ENCODE data around the gene PROB1.
"Not testable (repeated sequence)": the region's sequence is repeated elsewhere in the genome, so short reads cannot be mapped to it uniquely, and the experiment has no call there.

The PROB1 gene

DNA sequence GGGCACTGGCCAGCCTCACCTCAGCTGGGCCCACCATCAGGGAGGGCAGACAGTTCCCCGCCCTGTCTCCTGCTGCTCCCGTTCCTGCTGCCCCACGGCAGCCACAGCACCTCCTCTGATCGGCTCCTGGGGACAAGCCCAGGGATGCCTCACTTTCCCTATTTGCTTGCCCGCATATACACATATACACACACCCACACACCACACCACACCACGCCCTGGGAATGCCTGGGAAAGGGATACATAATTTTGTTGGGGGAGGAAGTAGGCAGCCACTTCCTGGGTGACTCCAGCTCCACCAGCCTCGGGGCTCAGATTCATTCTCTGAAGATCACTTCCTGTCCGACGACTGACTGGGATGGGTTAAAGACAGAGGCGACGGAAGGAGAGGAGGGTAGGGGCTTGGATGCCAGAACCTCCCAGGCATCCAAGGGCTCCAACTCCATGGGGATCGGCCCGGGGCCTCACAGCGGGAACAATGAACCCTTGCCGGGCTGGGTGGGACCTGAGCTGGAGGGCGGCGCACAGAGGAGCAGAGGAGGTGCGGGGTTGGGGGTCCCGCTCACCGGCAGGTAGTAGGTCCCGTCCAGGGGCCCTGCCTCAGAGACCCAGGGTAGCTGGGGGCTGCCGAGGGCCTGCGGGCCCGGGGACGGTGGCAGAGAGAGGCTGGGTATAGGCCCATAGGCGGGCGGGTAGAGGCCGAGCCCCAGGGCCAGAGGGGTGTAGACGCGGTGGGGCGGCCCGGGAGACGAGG is 3.2 kb downstream of the PROB1 start:
- no peak for DNase-seq

- DNase-seq = no peak
Measured at GRCh38 chr5:139390639-139391569, 4.0 kb downstream of the PROB1 start.

- DNase-seq = no peak
Measured at GRCh38 chr5:139389701-139390638, 4.9 kb downstream of the PROB1 start, which contains the start of gene MZB1. Gene MZB1, minus strand, starts transcription at chr5:139389913. Its CDS starts 57 bp downstream, at chr5:139389856.

GRCh38 chr5:139388198-139388821 is 6.6 kb downstream of the PROB1 start:
- no peak for DNase-seq

DNA sequence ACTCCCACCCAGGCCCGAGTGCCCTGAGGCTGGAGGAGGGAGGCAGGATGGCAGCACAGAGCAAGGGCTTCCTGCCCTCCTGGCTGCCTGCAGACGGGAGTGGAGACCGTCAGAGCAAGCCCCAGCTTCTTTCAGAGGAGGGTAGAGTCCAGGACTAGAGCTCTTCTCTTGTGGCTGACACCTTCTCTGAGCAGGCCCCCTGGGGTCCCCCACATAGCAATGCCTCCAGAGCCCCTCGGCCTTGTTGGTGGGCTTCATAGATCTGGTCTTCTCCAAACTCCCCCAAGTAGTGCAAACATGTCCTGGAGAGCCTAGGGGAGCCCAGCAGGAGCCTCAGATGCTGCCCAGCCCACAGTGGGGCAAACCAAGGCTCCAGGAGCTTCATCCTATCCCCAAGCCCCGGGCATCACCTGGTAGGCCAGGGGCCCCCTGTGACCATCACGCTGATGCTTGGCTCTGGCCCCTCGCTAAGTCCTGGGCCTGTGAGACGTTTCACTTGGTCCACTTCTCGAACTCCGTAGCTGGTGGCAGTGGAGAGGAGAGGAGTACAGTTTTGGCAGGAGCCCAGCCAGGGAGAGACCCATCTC is 7.2 kb downstream of the PROB1 start:
- DNase-seq = no peak

GRCh38 chr5:139386956-139387355 is 7.9 kb downstream of the PROB1 start:
- not testable (repeated sequence) for DNase-seq

GRCh38 chr5:139386050-139386438 is 8.9 kb downstream of the PROB1 start:
- no peak for DNase-seq

- no peak for DNase-seq
Measured at GRCh38 chr5:139385061-139386049, 9.5 kb downstream of the PROB1 start.

DNA sequence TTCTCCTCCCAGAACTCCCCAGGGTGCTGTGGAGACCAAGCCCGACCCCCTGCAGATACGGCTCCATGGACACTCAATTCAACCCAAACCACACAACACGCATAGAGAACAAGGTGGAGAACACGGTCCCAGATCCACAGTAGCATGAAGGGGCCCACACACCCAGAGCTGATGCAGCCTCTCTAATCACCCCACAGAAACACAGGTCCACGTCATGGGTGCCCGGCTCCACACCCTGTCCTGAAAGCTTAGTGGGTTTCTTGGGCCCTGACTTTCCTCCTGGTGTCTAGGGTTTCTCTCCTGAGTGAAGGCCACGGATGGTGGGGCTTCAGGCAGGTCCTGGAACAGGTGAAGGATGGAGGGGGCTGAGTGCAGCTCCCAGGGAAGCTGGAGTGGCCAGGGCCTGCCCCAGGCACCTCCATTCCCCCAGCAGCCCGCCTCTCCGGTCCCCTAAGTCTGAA is 10.3 kb downstream of the PROB1 start:
- no peak for DNase-seq

DNA sequence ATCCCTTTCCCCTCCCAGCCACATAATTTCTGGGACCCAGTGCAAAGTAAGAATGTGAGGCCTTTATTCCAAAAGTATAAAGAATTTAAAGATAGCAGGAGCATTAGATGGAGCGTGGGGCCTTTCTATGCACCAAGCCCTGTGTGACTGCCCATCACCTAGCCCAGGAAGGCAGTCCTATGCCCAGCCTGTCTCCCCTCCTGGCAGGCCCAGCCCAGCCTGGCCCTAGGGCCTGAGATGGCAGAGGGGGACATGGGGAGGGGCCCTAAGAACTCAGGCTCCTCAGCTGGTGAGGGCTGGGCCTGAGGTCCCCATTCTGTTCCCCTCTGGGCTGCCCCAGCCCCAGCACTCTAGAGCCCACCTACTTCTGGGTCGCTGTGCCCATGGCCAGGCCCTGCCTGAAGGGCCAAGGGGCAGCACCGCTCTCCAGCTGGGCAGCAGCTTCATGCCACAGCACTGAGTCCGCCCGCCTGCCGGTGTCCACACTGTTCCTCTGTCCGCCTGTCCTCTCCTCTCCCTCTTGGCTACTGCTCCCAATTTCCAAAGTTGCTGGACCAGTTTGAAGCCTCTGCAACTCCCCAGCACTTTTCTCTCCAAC is 10.8 kb downstream of the PROB1 start:
- no peak for DNase-seq

- DNase-seq = no peak
Measured at GRCh38 chr5:139383275-139383992, 11.5 kb downstream of the PROB1 start, which contains the start of gene SLC23A1. Gene SLC23A1, minus strand, starts transcription at chr5:139383297. Its CDS starts 44 bp downstream, at chr5:139383253.

DNA sequence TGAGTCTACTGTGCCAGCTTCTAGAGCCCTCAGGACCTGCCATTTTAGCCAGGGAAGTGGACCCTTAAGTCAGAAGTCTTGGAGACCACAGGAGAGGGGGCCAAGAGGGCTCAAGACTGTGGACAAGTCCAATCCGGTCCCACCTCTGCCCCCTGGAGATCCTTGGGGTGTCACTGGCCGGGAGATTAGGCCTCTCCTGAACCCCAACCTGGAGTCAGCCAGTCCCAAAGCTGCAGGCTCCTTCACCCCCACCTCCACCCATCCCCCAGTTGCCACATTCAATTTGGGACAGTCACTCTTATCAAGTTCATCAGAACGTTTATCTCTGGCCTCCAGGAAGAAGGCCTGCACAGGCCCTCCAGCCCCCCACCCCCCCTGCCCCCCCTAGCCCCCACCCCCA is 12.1 kb downstream of the PROB1 start:
- no peak for DNase-seq

GRCh38 chr5:139381837-139382761 is 12.8 kb downstream of the PROB1 start:
- no peak for DNase-seq

DNA sequence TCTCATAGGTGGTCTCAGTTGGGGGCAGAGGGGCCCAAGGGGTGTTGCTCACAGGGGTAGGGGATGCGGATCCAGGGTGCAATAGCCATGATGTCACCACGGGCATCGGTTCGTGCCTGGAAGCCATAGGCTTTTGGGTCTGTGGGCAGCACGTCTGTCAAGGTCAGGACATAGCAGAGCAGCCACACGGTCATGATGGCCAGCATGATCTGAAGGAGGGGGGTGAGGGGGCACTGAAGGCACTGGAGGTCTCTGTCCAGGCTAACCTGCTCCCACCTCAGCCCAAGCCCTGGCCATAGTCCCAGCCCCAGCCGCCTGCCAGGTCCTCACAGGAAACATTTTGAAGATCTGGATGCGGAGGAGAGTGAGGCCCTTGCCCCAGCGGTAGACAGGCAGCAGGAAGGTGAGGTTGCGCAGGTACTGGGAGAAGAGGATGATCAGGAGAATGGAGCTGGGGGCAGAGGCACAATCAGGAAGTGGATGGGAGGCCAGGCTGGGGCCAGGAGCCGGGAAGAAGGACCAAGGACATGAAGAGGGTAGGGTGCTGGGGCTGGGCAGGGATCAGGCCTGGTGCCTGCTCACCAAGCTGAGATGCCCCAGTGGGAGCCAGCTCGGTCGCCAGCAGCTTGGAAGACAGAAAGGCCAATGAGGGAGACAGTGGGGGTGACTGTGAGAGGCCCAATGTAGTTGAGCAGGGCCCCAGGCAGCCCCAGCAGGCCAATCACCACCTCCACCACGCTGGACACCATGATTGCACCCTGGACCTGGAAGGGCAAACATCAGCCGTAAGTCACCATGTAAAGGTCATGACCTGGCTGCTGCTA is 15.1 kb downstream of the PROB1 start:
- no peak for DNase-seq

DNA sequence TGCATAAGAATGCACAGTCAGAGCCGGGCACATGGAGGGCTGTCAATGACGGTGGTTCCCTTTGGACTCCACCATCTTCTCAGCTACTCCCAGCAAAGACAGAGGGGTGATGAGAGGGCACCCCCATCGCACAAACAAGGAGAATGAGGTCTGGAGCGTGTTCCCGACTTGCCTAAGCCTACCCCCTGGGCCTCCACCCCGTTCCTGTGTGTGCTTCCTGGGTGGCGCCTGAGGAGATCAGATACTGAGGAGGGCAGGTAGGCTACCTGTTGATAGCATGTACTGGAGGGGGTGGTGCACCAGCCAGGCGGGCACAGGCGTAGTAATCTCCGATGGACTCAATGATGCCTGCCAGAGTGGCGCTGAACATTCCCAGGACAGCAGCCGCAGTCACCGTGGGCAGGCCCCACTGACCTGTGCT is 16.0 kb downstream of the PROB1 start:
- DNase-seq = no peak

DNA sequence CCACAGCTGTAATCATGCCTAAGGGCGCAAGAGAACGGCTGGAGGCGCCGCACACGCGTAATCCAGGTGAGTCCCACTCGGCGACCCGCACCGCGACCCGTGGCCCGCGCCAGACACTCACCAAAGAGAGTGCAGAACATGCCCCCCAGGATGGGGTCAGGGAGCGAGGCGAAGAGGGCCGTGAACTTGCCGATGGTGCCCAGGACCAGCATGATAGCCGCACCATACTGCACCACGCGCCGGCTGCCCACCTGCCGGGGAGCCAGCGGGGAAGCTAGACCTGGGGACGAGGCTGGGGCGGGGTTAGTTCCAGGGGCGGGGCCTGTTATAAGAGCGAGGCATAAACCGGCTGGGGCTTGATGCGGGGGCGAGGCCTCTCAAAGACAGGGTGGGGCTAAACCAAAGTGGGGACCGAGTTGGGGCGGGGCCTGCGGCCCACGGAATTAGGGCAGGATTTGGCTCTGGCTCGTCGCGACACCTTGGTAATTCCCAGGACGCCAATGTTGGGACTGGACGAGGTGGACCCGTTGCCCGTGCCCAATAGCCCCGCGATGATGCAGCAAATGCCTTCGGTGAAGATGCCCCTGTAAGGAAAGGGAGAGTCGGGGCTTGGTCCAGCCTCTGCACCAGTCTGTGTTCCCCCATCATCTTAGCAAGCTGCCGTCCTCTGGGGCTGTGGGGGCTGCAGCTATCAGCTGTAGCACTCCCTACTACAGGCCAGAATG is 16.6 kb downstream of the PROB1 start:
- DNase-seq = no peak

Measured in KG1 (cell line).